Measurements from ENCODE around the gene BRD4.

The BRD4 gene

GRCh38 chr19:15195371-15196334 lies 136.7 kb downstream of the BRD4 start:
- TF ChIP-seq, protein P1, sequence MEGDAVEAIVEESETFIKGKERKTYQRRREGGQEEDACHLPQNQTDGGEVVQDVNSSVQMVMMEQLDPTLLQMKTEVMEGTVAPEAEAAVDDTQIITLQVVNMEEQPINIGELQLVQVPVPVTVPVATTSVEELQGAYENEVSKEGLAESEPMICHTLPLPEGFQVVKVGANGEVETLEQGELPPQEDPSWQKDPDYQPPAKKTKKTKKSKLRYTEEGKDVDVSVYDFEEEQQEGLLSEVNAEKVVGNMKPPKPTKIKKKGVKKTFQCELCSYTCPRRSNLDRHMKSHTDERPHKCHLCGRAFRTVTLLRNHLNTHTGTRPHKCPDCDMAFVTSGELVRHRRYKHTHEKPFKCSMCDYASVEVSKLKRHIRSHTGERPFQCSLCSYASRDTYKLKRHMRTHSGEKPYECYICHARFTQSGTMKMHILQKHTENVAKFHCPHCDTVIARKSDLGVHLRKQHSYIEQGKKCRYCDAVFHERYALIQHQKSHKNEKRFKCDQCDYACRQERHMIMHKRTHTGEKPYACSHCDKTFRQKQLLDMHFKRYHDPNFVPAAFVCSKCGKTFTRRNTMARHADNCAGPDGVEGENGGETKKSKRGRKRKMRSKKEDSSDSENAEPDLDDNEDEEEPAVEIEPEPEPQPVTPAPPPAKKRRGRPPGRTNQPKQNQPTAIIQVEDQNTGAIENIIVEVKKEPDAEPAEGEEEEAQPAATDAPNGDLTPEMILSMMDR (IDR thresholded peaks at IDR 0.05; ENCODE audit: control insufficient read depth, insufficient read depth, low read depth, low read length, missing control alignments): peak; percentile 3
- DNase-seq (ENCODE audit: low read depth): peak; percentile 29
- peak overlapping the region; percentile 48 for H3K4me3 ChIP-seq (ENCODE audit: control insufficient read depth, low read depth, low read length)

GRCh38 chr19:15194938-15195337 lies 137.4 kb downstream of the BRD4 start:
- DNase-seq (ENCODE audit: low read depth): peak; percentile 32
- H3K4me3 ChIP-seq (ENCODE audit: control insufficient read depth, low read depth, low read length): peak overlapping the region; percentile 48
- TF ChIP-seq, protein P1 (IDR thresholded peaks at IDR 0.05; ENCODE audit: control insufficient read depth, insufficient read depth, low read depth, low read length, missing control alignments): no peak

DNA sequence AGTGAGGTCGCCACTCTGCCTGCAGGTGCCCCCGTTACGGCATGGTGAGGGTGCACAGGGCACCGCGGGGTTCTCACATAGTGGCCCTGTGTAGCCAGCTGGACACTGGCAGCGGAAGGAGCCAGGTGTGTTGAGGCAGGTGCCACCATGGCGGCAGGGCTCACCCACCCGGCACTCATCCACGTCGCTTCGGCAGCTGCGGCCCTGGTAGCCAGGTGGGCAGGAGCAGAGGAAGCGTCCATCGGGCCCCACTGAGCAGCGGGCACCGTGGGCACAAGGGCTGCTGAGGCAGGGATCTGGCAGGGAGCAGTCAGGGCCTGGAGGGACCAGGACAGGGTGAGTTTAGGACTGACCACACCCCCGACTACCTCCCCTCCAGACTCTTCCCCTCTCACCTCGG lies 140.4 kb downstream of the BRD4 start:
- DNase-seq (ENCODE audit: low read depth): no peak
- TF ChIP-seq, protein P1 (IDR thresholded peaks at IDR 0.05; ENCODE audit: control insufficient read depth, insufficient read depth, low read depth, low read length, missing control alignments): no peak
- H3K4me3 ChIP-seq (ENCODE audit: control insufficient read depth, low read depth, low read length): no peak overlapping the region

GRCh38 chr19:15191514-15191913 lies 140.8 kb downstream of the BRD4 start:
- no peak for DNase-seq (ENCODE audit: low read depth)
- TF ChIP-seq, protein P1 (IDR thresholded peaks at IDR 0.05; ENCODE audit: control insufficient read depth, insufficient read depth, low read depth, low read length, missing control alignments): no peak
- no peak overlapping the region for H3K4me3 ChIP-seq (ENCODE audit: control insufficient read depth, low read depth, low read length)

GRCh38 chr19:15188851-15189250 lies 143.5 kb downstream of the BRD4 start:
- TF ChIP-seq, protein P1 (IDR thresholded peaks at IDR 0.05; ENCODE audit: control insufficient read depth, insufficient read depth, low read depth, low read length, missing control alignments): no peak
- DNase-seq (ENCODE audit: low read depth): no peak
- no peak overlapping the region for H3K4me3 ChIP-seq (ENCODE audit: control insufficient read depth, low read depth, low read length)

GRCh38 chr19:15187026-15188007 lies 145.0 kb downstream of the BRD4 start:
- DNase-seq (ENCODE audit: low read depth): no peak
- TF ChIP-seq, protein P1 (IDR thresholded peaks at IDR 0.05; ENCODE audit: control insufficient read depth, insufficient read depth, low read depth, low read length, missing control alignments): no peak
- H3K4me3 ChIP-seq (ENCODE audit: control insufficient read depth, low read depth, low read length): no peak overlapping the region

All from AG09309 (cell line).